Activated gamma-delta T cell treated with anti-CD3 and anti-CD28 coated beads, Interleukin-2, amount 50 U/mL, for 16 hours (primary cell): Measurements from ENCODE around the gene NCOR2.

Source experiments
- DNase-seq: peaks from one replicate; pipeline ENCODE4 v3.0.0-alpha.2; 2020; ENCODE audit warnings: low read depth

The NCOR2 gene

GRCh38 chr12:124566997-124567672, at the start of gene NCOR2:
NCOR2 (minus strand) TSS chr12:124567612; CDS start chr12:124495251, 72,361 bp downstream.
- peak; percentile 24 for DNase-seq

- no peak for DNase-seq
Measured at GRCh38 chr12:124616394-124617221, 49.2 kb upstream of the NCOR2 start.

- DNase-seq, result no peak
Measured at GRCh38 chr12:124614512-124615292, 47.3 kb upstream of the NCOR2 start.

GRCh38 chr12:124613151-124613585, 45.8 kb upstream of the NCOR2 start:
- no peak for DNase-seq

GRCh38 chr12:124612410-124612680, 44.9 kb upstream of the NCOR2 start:
- DNase-seq, result no peak

GRCh38 chr12:124611559-124612409, 44.4 kb upstream of the NCOR2 start:
- DNase-seq, result no peak

GRCh38 chr12:124610629-124611558, 43.5 kb upstream of the NCOR2 start:
- DNase-seq, result no peak

GRCh38 chr12:124610021-124610612, 42.7 kb upstream of the NCOR2 start:
- DNase-seq, result no peak

- DNase-seq, result peak; percentile 62
Measured at GRCh38 chr12:124609041-124609989, 41.9 kb upstream of the NCOR2 start.

- no peak for DNase-seq
Measured at GRCh38 chr12:124608450-124608870, 41.0 kb upstream of the NCOR2 start.

GRCh38 chr12:124607681-124608425, 40.4 kb upstream of the NCOR2 start:
- DNase-seq, result no peak

GRCh38 chr12:124605883-124606774, 38.7 kb upstream of the NCOR2 start:
- DNase-seq, result no peak

GRCh38 chr12:124605150-124605882, 37.9 kb upstream of the NCOR2 start:
- DNase-seq, result no peak

- no peak for DNase-seq
Measured at GRCh38 chr12:124604264-124604680, 36.9 kb upstream of the NCOR2 start.

GRCh38 chr12:124603831-124604251, 36.4 kb upstream of the NCOR2 start:
- DNase-seq, result no peak

GRCh38 chr12:124603100-124603541, 35.7 kb upstream of the NCOR2 start:
- no peak for DNase-seq
